B cell (primary cell): ENCODE measurements around the gene HMX2.

Experiments used
- EZH2 ChIP-seq: IDR thresholded peaks from 2 replicates; pipeline ENCODE4 v1.6.1; 2012; ENCODE audit warnings: borderline replicate concordance, low read depth, mild to moderate bottlenecking, moderate library complexity, low read length; ENCODE audit not compliant: insufficient read depth, poor library complexity, severe bottlenecking
- TF ChIP-seq, protein P1 (sequence below): fragments of 200-600 bp; IDR thresholded peaks from one replicate; pipeline ENCODE4 v1.8.0; 2022; ENCODE audit warnings: antibody characterized with exemption, mild to moderate bottlenecking

- TF ChIP-seq, protein P1, sequence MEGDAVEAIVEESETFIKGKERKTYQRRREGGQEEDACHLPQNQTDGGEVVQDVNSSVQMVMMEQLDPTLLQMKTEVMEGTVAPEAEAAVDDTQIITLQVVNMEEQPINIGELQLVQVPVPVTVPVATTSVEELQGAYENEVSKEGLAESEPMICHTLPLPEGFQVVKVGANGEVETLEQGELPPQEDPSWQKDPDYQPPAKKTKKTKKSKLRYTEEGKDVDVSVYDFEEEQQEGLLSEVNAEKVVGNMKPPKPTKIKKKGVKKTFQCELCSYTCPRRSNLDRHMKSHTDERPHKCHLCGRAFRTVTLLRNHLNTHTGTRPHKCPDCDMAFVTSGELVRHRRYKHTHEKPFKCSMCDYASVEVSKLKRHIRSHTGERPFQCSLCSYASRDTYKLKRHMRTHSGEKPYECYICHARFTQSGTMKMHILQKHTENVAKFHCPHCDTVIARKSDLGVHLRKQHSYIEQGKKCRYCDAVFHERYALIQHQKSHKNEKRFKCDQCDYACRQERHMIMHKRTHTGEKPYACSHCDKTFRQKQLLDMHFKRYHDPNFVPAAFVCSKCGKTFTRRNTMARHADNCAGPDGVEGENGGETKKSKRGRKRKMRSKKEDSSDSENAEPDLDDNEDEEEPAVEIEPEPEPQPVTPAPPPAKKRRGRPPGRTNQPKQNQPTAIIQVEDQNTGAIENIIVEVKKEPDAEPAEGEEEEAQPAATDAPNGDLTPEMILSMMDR = no peak
- TF ChIP-seq EZH2 = no peak
These were observed 46.1 kb upstream of the HMX2 start for GRCh38 chr10:123101872-123102271.
